Nephron (organoid): ENCODE measurements around the gene NT5C1A.
A peak's percentile ranks its signal among the peaks of the same experiment; 100 is the strongest.

Experiments used
- H3K27ac Mint-ChIP-seq, 3 experiments: 2 replicates each; pipeline ENCODE4 v1.8.0; 2020; ENCODE audit warnings: mixed read lengths in 3 of 3, mild to moderate bottlenecking in 2 of 3, moderate library complexity in 1 of 3
- H3K27me3 Mint-ChIP-seq: 2 replicates; pipeline ENCODE4 v1.8.0; 2021; ENCODE audit warnings: low read depth, mild to moderate bottlenecking, moderate library complexity, mixed read lengths
- H3K36me3 Mint-ChIP-seq: 2 replicates; pipeline ENCODE4 v1.8.0; 2020; ENCODE audit warnings: low read depth, mixed read lengths
- H3K4me1 Mint-ChIP-seq: 2 replicates; pipeline ENCODE4 v1.8.0; 2020; ENCODE audit warnings: mixed read lengths
- H3K4me3 Mint-ChIP-seq, 3 experiments: 2 replicates each; pipeline ENCODE4 v1.8.0; 2020; ENCODE audit warnings: mild to moderate bottlenecking in 3 of 3, mixed read lengths in 3 of 3, moderate library complexity in 2 of 3
- H3K9me3 Mint-ChIP-seq: 2 replicates; pipeline ENCODE4 v1.8.0; 2020; ENCODE audit warnings: mixed read lengths
- TF ChIP-seq, protein P1 (sequence below), 3 experiments: fragments of 200-600 bp; sonication (generic); IDR thresholded peaks; one replicate each; pipeline ENCODE4 v1.5.0; 2021; ENCODE audit warnings: antibody characterized with exemption in 3 of 3; ENCODE audit not compliant: unreplicated experiment in 3 of 3

Gene NT5C1A

GRCh38 chr1:39691383-39692151 is 19.7 kb upstream of the NT5C1A start, which contains the start of gene HPCAL4:
HPCAL4 (minus strand) TSS chr1:39691433; CDS start chr1:39684603, 6,830 bp downstream.
- Mint-ChIP-seq H3K9me3 (no peaks in the 10 kb centered on the region), H3K27me3 (peaks cover 95% of the 10 kb centered on the region), H3K36me3 (no peaks in the 10 kb centered on the region), H3K27ac (no peak within 1 kb of the TSS), H3K4me3 (peak within 1 kb of the TSS; percentile 61 to 68 (median 63)), H3K4me1 (peaks cover 27% of the 10 kb centered on the region)
- TF ChIP-seq, protein P1, sequence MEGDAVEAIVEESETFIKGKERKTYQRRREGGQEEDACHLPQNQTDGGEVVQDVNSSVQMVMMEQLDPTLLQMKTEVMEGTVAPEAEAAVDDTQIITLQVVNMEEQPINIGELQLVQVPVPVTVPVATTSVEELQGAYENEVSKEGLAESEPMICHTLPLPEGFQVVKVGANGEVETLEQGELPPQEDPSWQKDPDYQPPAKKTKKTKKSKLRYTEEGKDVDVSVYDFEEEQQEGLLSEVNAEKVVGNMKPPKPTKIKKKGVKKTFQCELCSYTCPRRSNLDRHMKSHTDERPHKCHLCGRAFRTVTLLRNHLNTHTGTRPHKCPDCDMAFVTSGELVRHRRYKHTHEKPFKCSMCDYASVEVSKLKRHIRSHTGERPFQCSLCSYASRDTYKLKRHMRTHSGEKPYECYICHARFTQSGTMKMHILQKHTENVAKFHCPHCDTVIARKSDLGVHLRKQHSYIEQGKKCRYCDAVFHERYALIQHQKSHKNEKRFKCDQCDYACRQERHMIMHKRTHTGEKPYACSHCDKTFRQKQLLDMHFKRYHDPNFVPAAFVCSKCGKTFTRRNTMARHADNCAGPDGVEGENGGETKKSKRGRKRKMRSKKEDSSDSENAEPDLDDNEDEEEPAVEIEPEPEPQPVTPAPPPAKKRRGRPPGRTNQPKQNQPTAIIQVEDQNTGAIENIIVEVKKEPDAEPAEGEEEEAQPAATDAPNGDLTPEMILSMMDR (IDR thresholded peaks at IDR 0.05; ENCODE audit: unreplicated experiment in 3 of 3), result no peak

DNA sequence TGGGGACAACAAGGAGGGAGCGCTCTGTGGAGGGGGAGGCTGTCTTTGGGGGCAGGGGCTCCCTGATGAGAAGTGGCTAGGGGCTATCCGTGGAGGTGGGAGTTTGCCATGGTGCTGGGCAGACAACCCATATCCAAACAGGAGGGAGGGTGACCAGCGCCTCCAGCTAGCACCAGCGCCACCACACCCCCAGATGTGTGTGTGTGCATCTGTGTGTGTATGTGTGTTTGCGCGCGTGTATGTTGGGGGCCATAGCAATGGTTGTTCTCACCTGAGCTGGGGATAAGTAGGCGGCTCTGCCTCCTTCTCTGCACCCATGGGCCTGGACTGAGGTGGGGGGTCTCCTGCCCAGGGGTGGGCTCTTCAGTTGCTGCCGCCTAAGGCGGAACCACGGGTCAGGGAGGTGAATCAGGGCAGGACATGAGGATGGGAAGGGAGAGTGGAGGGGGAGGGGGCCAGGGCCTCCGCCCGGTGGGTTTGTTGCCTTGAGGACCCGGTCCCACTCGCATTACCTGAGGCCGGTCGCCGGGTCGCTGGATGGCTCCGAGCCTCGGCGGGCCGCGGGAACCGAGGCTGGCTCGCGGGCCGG is 19.0 kb upstream of the NT5C1A start:
- H3K4me1 Mint-ChIP-seq, result peaks cover 24% of the 10 kb centered on the region
- H3K27me3 Mint-ChIP-seq, result peaks cover 96% of the 10 kb centered on the region
- no peaks in the 10 kb centered on the region for H3K9me3 Mint-ChIP-seq
- H3K4me3 Mint-ChIP-seq, result peak overlapping the region; percentile 19 to 63 (median 59)
- no peak overlapping the region for H3K27ac Mint-ChIP-seq
- TF ChIP-seq, protein P1 (IDR thresholded peaks at IDR 0.05; ENCODE audit: unreplicated experiment in 3 of 3), result no peak
- no peaks in the 10 kb centered on the region for H3K36me3 Mint-ChIP-seq

- Mint-ChIP-seq H3K4me1 (peaks cover 22% of the 10 kb centered on the region), H3K27me3 (peaks cover 95% of the 10 kb centered on the region), H3K4me3 (peak overlapping the region; percentile 59 to 65 (median 63)), H3K36me3 (no peaks in the 10 kb centered on the region), H3K27ac (no peak overlapping the region), H3K9me3 (no peaks in the 10 kb centered on the region)
- TF ChIP-seq, protein P1 (IDR thresholded peaks at IDR 0.05; ENCODE audit: unreplicated experiment in 3 of 3), result no peak
These were observed 18.3 kb upstream of the NT5C1A start for GRCh38 chr1:39690225-39690624.

GRCh38 chr1:39689635-39690034 is 17.7 kb upstream of the NT5C1A start:
- H3K4me3 Mint-ChIP-seq, result peak overlapping the region in 2 of 3 experiments; percentile 59 to 65
- H3K27ac Mint-ChIP-seq, result peak overlapping the region in 1 of 3 experiments; percentile 48
- TF ChIP-seq, protein P1 (IDR thresholded peaks at IDR 0.05; ENCODE audit: unreplicated experiment in 3 of 3), result no peak
- H3K4me1 Mint-ChIP-seq, result peaks cover 19% of the 10 kb centered on the region
- H3K36me3 Mint-ChIP-seq, result no peaks in the 10 kb centered on the region
- H3K27me3 Mint-ChIP-seq, result peaks cover 95% of the 10 kb centered on the region
- H3K9me3 Mint-ChIP-seq, result no peaks in the 10 kb centered on the region

DNA sequence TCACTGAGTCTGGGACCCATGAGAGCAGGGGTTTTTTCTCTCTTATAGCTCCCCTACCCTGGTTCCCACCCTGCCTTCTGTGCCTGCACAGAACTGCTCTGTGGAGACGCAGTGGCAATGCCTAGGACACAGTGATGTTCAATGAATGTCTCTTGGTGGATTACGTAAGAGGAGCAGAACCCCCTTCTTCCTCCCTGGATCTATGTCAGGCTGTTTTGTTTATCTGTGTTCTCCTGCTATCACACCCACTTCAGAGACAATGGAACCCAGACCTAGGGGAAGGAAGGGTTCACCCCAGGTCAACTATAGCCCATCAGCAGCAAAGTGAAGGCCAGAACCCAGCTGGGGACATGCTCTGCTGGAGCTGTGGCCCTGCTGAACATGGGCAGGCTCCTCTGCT is 17.3 kb upstream of the NT5C1A start:
- TF ChIP-seq, protein P1 (IDR thresholded peaks at IDR 0.05; ENCODE audit: unreplicated experiment in 3 of 3), result no peak
- no peak overlapping the region for H3K27ac Mint-ChIP-seq
- no peaks in the 10 kb centered on the region for H3K36me3 Mint-ChIP-seq
- H3K4me3 Mint-ChIP-seq, result no peak overlapping the region
- H3K4me1 Mint-ChIP-seq, result peaks cover 16% of the 10 kb centered on the region
- H3K9me3 Mint-ChIP-seq, result no peaks in the 10 kb centered on the region
- H3K27me3 Mint-ChIP-seq, result peaks cover 95% of the 10 kb centered on the region
